ENCODE results near the gene PPIB. TPM values are rescaled to one million over a fixed set of nuclear protein-coding genes. Genes with fewer than 3 reads are reported as not detected.

Gene PPIB
- total RNA-seq, 1 donor from 2014 or later: 698 TPM

GRCh38 chr15:64148581-64148980, 14.2 kb downstream of the PPIB start:
- no peaks in the 10 kb centered on the region for H3K9me3 Mint-ChIP-seq (ENCODE audit: unreplicated experiment)
- peaks cover 15% of the 10 kb centered on the region for H3K4me1 Mint-ChIP-seq (ENCODE audit: unreplicated experiment)
- TF ChIP-seq, protein P1, sequence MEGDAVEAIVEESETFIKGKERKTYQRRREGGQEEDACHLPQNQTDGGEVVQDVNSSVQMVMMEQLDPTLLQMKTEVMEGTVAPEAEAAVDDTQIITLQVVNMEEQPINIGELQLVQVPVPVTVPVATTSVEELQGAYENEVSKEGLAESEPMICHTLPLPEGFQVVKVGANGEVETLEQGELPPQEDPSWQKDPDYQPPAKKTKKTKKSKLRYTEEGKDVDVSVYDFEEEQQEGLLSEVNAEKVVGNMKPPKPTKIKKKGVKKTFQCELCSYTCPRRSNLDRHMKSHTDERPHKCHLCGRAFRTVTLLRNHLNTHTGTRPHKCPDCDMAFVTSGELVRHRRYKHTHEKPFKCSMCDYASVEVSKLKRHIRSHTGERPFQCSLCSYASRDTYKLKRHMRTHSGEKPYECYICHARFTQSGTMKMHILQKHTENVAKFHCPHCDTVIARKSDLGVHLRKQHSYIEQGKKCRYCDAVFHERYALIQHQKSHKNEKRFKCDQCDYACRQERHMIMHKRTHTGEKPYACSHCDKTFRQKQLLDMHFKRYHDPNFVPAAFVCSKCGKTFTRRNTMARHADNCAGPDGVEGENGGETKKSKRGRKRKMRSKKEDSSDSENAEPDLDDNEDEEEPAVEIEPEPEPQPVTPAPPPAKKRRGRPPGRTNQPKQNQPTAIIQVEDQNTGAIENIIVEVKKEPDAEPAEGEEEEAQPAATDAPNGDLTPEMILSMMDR (IDR thresholded peaks at IDR 0.05): no peak
- peaks cover 3% of the 10 kb centered on the region for H3K27me3 Mint-ChIP-seq (ENCODE audit: unreplicated experiment)
- no peak overlapping the region for H3K27ac Mint-ChIP-seq (ENCODE audit: unreplicated experiment)
- H3K36me3 Mint-ChIP-seq (ENCODE audit: unreplicated experiment): peaks cover 10% of the 10 kb centered on the region
- H3K4me3 Mint-ChIP-seq (ENCODE audit: unreplicated experiment): no peak overlapping the region
- no peak for DNase-seq (ENCODE audit: extremely low spot score, unreplicated experiment)

DNA sequence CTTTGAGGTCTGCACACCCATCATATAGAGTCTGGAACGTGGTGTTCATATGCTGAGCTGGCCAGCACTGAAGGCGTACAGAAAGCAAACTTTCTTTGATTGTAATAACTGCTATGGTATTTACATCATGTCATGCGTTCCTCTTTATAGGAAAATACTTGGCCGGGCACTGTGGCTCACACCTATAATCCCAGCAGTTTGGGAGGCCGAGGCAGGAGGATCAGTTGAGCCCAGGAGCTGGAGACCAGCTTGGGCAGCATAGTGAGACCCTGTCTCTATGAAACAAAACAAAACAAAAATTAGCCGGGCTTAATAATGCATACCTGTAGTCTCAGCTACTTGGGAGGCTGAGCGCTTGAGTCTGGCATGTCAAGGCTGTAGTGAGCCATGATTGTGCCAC, 14.7 kb downstream of the PPIB start:
- TF ChIP-seq, protein P1 (IDR thresholded peaks at IDR 0.05): no peak
- H3K4me1 Mint-ChIP-seq (ENCODE audit: unreplicated experiment): peaks cover 11% of the 10 kb centered on the region
- no peaks in the 10 kb centered on the region for H3K27me3 Mint-ChIP-seq (ENCODE audit: unreplicated experiment)
- no peaks in the 10 kb centered on the region for H3K9me3 Mint-ChIP-seq (ENCODE audit: unreplicated experiment)
- no peak overlapping the region for H3K4me3 Mint-ChIP-seq (ENCODE audit: unreplicated experiment)
- no peak for DNase-seq (ENCODE audit: extremely low spot score, unreplicated experiment)
- peaks cover 14% of the 10 kb centered on the region for H3K36me3 Mint-ChIP-seq (ENCODE audit: unreplicated experiment)
- H3K27ac Mint-ChIP-seq (ENCODE audit: unreplicated experiment): no peak overlapping the region

- H3K36me3 Mint-ChIP-seq (ENCODE audit: unreplicated experiment): peaks cover 21% of the 10 kb centered on the region
- no peak overlapping the region for H3K27ac Mint-ChIP-seq (ENCODE audit: unreplicated experiment)
- TF ChIP-seq, protein P1 (IDR thresholded peaks at IDR 0.05): no peak
- no peaks in the 10 kb centered on the region for H3K27me3 Mint-ChIP-seq (ENCODE audit: unreplicated experiment)
- no peak overlapping the region for H3K4me3 Mint-ChIP-seq (ENCODE audit: unreplicated experiment)
- DNase-seq (ENCODE audit: extremely low spot score, unreplicated experiment): no peak
- H3K9me3 Mint-ChIP-seq (ENCODE audit: unreplicated experiment): no peaks in the 10 kb centered on the region
- H3K4me1 Mint-ChIP-seq (ENCODE audit: unreplicated experiment): peaks cover 6% of the 10 kb centered on the region
These were observed 15.7 kb downstream of the PPIB start for GRCh38 chr15:64146885-64147681.

DNA sequence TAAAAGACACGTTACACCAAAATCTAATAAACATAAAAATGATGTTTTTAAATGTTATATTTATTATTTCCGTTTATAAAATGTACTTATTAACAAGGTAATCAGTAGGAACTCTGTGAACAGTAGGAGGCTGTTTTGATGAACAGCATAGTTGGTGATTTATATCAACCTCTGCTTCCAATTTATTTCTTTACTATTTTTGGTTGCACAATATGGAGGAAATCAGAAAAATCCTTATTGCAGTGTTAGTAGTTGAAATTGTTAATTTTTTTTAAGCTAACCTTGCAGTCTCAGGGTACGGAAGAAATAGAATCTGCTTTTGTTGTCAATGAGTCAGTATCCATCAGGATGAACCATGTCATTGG, 16.3 kb downstream of the PPIB start:
- no peak overlapping the region for H3K27ac Mint-ChIP-seq (ENCODE audit: unreplicated experiment)

GRCh38 chr15:64146041-64146440, 16.8 kb downstream of the PPIB start:
- no peak for DNase-seq (ENCODE audit: extremely low spot score, unreplicated experiment)
- Mint-ChIP-seq H3K27ac (ENCODE audit: unreplicated experiment) (no peak overlapping the region), H3K4me1 (ENCODE audit: unreplicated experiment) (peaks cover 6% of the 10 kb centered on the region), H3K36me3 (ENCODE audit: unreplicated experiment) (peaks cover 28% of the 10 kb centered on the region), H3K9me3 (ENCODE audit: unreplicated experiment) (no peaks in the 10 kb centered on the region), H3K4me3 (ENCODE audit: unreplicated experiment) (no peak overlapping the region), H3K27me3 (ENCODE audit: unreplicated experiment) (no peaks in the 10 kb centered on the region)
- TF ChIP-seq, protein P1 (IDR thresholded peaks at IDR 0.05): no peak

More for the DNA sequence above, 16.3 kb downstream of the PPIB start:
- no peak for DNase-seq (ENCODE audit: extremely low spot score, unreplicated experiment)
- Mint-ChIP-seq H3K4me3 (ENCODE audit: unreplicated experiment) (no peak overlapping the region), H3K36me3 (ENCODE audit: unreplicated experiment) (peaks cover 24% of the 10 kb centered on the region), H3K4me1 (ENCODE audit: unreplicated experiment) (peaks cover 6% of the 10 kb centered on the region), H3K27me3 (ENCODE audit: unreplicated experiment) (no peaks in the 10 kb centered on the region), H3K9me3 (ENCODE audit: unreplicated experiment) (no peaks in the 10 kb centered on the region)
- TF ChIP-seq, protein P1 (IDR thresholded peaks at IDR 0.05): no peak
